BLaER1 (cell line): ENCODE data around the gene PARD3B.

ENCODE experiments used
- H3K27ac ChIP-seq: shearing (Covaris generic); formaldehyde crosslinking; 2 replicates; pipeline ENCODE4 v1.8.1; 2022
- H3K27me3 ChIP-seq: shearing (Covaris generic); formaldehyde crosslinking; 2 replicates; pipeline ENCODE4 v1.8.1; 2022
- H3K36me3 ChIP-seq: shearing (Covaris generic); formaldehyde crosslinking; 2 replicates; pipeline ENCODE4 v1.8.1; 2022
- H3K4me1 ChIP-seq: shearing (Covaris generic); formaldehyde crosslinking; 2 replicates; pipeline ENCODE4 v1.8.1; 2022
- H3K4me2 ChIP-seq: shearing (Covaris generic); formaldehyde crosslinking; 2 replicates; pipeline ENCODE4 v1.8.1; 2022
- H3K4me3 ChIP-seq: shearing (Covaris generic); formaldehyde crosslinking; 2 replicates; pipeline ENCODE4 v1.8.1; 2022
- H3K9ac ChIP-seq: shearing (Covaris generic); formaldehyde crosslinking; 2 replicates; pipeline ENCODE4 v1.8.1; 2022
- H3K9me3 ChIP-seq: shearing (Covaris generic); formaldehyde crosslinking; 2 replicates; pipeline ENCODE4 v1.8.1; 2022
- H4K20me1 ChIP-seq: shearing (Covaris generic); formaldehyde crosslinking; 2 replicates; pipeline ENCODE4 v1.8.1; 2022
- Cebpa-rat ChIP-seq: shearing (Covaris generic); IDR thresholded peaks from 2 replicates; pipeline ENCODE4 v1.8.1; 2022

PARD3B gene

GRCh38 chr2:205033431-205033830 lies 488.2 kb downstream of the PARD3B start:
- H3K4me2 ChIP-seq, result no peak overlapping the region
- no peaks in the 10 kb centered on the region for H3K9me3 ChIP-seq
- H3K36me3 ChIP-seq, result no peaks in the 10 kb centered on the region
- no peaks in the 10 kb centered on the region for H3K4me1 ChIP-seq
- no peak overlapping the region for H3K4me3 ChIP-seq
- H4K20me1 ChIP-seq, result no peaks in the 10 kb centered on the region
- H3K27me3 ChIP-seq, result no peaks in the 10 kb centered on the region
- no peak for TF ChIP-seq Cebpa-rat
- H3K9ac ChIP-seq, result no peak overlapping the region
- no peak overlapping the region for H3K27ac ChIP-seq

- Histone ChIP-seq H3K4me1 (no peaks in the 10 kb centered on the region), H3K4me3 (no peak overlapping the region), H4K20me1 (no peaks in the 10 kb centered on the region), H3K9me3 (no peaks in the 10 kb centered on the region), H3K36me3 (no peaks in the 10 kb centered on the region), H3K9ac (no peak overlapping the region), H3K4me2 (no peak overlapping the region), H3K27ac (no peak overlapping the region), H3K27me3 (no peaks in the 10 kb centered on the region)
- no peak for TF ChIP-seq Cebpa-rat
These were observed 488.8 kb downstream of the PARD3B start for GRCh38 chr2:205034034-205034433.

GRCh38 chr2:205040323-205040722 lies 495.0 kb downstream of the PARD3B start:
- Histone ChIP-seq H3K27me3 (no peaks in the 10 kb centered on the region), H3K4me1 (no peaks in the 10 kb centered on the region), H3K9ac (no peak overlapping the region), H4K20me1 (no peaks in the 10 kb centered on the region), H3K27ac (no peak overlapping the region), H3K4me3 (no peak overlapping the region), H3K9me3 (no peaks in the 10 kb centered on the region), H3K36me3 (no peaks in the 10 kb centered on the region), H3K4me2 (no peak overlapping the region)
- TF ChIP-seq Cebpa-rat, result no peak

- Histone ChIP-seq H3K9me3 (no peaks in the 10 kb centered on the region), H3K36me3 (no peaks in the 10 kb centered on the region), H3K4me3 (no peak overlapping the region), H3K27me3 (no peaks in the 10 kb centered on the region), H3K4me1 (no peaks in the 10 kb centered on the region), H3K4me2 (no peak overlapping the region), H3K9ac (no peak overlapping the region), H4K20me1 (no peaks in the 10 kb centered on the region), H3K27ac (no peak overlapping the region)
- no peak for TF ChIP-seq Cebpa-rat
These were observed 496.3 kb downstream of the PARD3B start for GRCh38 chr2:205041472-205042130.

GRCh38 chr2:205043285-205043684 lies 498.0 kb downstream of the PARD3B start:
- H3K4me3 ChIP-seq, result no peak overlapping the region
- H3K9me3 ChIP-seq, result no peaks in the 10 kb centered on the region
- TF ChIP-seq Cebpa-rat, result no peak
- H3K27me3 ChIP-seq, result no peaks in the 10 kb centered on the region
- H3K9ac ChIP-seq, result no peak overlapping the region
- no peak overlapping the region for H3K4me2 ChIP-seq
- no peaks in the 10 kb centered on the region for H4K20me1 ChIP-seq
- no peaks in the 10 kb centered on the region for H3K36me3 ChIP-seq
- H3K4me1 ChIP-seq, result no peaks in the 10 kb centered on the region
- no peak overlapping the region for H3K27ac ChIP-seq

GRCh38 chr2:205045706-205046105 lies 500.4 kb downstream of the PARD3B start:
- Histone ChIP-seq H4K20me1 (no peaks in the 10 kb centered on the region), H3K27me3 (no peaks in the 10 kb centered on the region), H3K4me1 (no peaks in the 10 kb centered on the region), H3K9me3 (peaks cover 7% of the 10 kb centered on the region), H3K27ac (no peak overlapping the region), H3K4me3 (no peak overlapping the region), H3K4me2 (no peak overlapping the region), H3K9ac (no peak overlapping the region), H3K36me3 (no peaks in the 10 kb centered on the region)
- TF ChIP-seq Cebpa-rat, result no peak

- no peak overlapping the region for H3K4me2 ChIP-seq
- no peaks in the 10 kb centered on the region for H4K20me1 ChIP-seq
- TF ChIP-seq Cebpa-rat, result no peak
- no peak overlapping the region for H3K4me3 ChIP-seq
- no peaks in the 10 kb centered on the region for H3K36me3 ChIP-seq
- H3K9me3 ChIP-seq, result peaks cover 7% of the 10 kb centered on the region
- H3K9ac ChIP-seq, result no peak overlapping the region
- H3K4me1 ChIP-seq, result no peaks in the 10 kb centered on the region
- no peaks in the 10 kb centered on the region for H3K27me3 ChIP-seq
- H3K27ac ChIP-seq, result no peak overlapping the region
These were observed 502.1 kb downstream of the PARD3B start for GRCh38 chr2:205047273-205047839.

GRCh38 chr2:205051417-205051816 lies 506.1 kb downstream of the PARD3B start:
- TF ChIP-seq Cebpa-rat, result no peak
- H3K36me3 ChIP-seq, result no peaks in the 10 kb centered on the region
- no peaks in the 10 kb centered on the region for H3K27me3 ChIP-seq
- H3K4me3 ChIP-seq, result no peak overlapping the region
- no peak overlapping the region for H3K9ac ChIP-seq
- H3K27ac ChIP-seq, result no peak overlapping the region
- H3K4me1 ChIP-seq, result no peaks in the 10 kb centered on the region
- H4K20me1 ChIP-seq, result no peaks in the 10 kb centered on the region
- H3K9me3 ChIP-seq, result peaks cover 7% of the 10 kb centered on the region
- H3K4me2 ChIP-seq, result no peak overlapping the region

GRCh38 chr2:205052781-205053180 lies 507.5 kb downstream of the PARD3B start:
- no peak overlapping the region for H3K4me3 ChIP-seq
- no peak for TF ChIP-seq Cebpa-rat
- no peaks in the 10 kb centered on the region for H3K27me3 ChIP-seq
- H3K4me2 ChIP-seq, result no peak overlapping the region
- no peak overlapping the region for H3K9ac ChIP-seq
- H3K9me3 ChIP-seq, result peaks cover 7% of the 10 kb centered on the region
- no peaks in the 10 kb centered on the region for H3K4me1 ChIP-seq
- no peak overlapping the region for H3K27ac ChIP-seq
- H3K36me3 ChIP-seq, result no peaks in the 10 kb centered on the region
- no peaks in the 10 kb centered on the region for H4K20me1 ChIP-seq

- Histone ChIP-seq H3K27me3 (no peaks in the 10 kb centered on the region), H3K4me1 (no peaks in the 10 kb centered on the region), H3K36me3 (no peaks in the 10 kb centered on the region), H3K27ac (no peak overlapping the region), H3K9me3 (peaks cover 6% of the 10 kb centered on the region), H3K4me3 (no peak overlapping the region), H3K4me2 (no peak overlapping the region), H4K20me1 (no peaks in the 10 kb centered on the region), H3K9ac (no peak overlapping the region)
- TF ChIP-seq Cebpa-rat, result no peak
These were observed 508.6 kb downstream of the PARD3B start for GRCh38 chr2:205053827-205054410.
